HG02763 (cell line): ENCODE data around the gene CALML4.
"Not testable (repeated sequence)": the region's sequence is repeated elsewhere in the genome, so short reads cannot be mapped to it uniquely, and the experiment has no call there.

Source experiments
- ATAC-seq: cut with Tn5 transposase; IDR thresholded peaks from one replicate; pipeline ENCODE4 v1.9.1; 2021; ENCODE audit warnings: mild to moderate bottlenecking, moderate library complexity; ENCODE audit not compliant: unreplicated experiment

Gene CALML4

DNA sequence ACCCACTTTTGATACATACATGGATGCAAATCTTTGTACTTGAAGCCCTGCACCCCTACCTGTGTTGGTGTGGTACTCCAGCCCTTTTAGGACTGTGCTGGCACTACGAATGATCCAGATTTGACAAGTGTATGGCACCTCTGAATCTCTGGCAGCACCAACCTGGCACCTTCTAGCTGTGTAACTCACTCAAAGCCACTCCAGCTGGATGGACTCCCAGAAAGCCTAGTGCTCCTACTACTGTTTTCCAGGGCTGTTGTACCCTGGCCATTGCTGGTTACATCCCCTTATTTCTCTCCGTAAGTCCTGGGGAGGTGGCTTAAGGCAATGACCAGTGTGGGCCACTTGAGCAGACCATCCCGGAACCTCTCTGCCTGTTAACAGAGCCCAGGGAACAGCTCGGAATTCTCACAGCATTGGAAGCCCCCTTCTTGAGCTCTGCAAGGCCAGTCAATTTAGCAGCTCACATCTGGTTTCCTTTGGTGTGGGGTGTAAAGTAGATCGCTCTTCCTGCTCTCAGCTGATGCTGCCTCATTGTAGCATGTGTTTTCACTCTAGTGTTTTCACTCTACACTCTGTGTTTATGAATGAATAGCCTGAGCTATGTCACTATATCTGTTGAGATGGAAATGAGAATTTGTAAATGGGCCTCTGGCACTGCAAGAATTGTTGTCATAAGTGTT lies 12.2 kb downstream of the CALML4 start:
- ATAC-seq, result no peak

DNA sequence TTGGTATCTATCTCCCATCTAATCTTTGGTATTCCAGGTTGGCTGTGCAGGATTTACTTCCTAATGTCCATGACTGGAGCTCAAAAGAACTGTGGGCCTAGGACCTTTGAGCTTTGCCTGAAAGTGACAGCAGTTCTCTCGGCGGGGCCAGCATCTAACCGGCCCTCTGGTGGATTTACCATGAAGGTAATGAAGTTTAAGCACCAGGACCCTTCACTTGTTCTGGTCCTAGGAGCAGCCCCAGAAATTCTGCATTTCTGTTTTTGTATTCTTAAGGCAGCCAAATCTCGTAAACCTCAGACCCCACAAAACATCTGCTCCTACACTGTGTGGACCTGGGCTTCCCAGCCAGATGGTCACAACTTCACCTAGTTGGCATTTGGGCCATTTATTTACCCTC lies 13.0 kb downstream of the CALML4 start:
- no peak for ATAC-seq

DNA sequence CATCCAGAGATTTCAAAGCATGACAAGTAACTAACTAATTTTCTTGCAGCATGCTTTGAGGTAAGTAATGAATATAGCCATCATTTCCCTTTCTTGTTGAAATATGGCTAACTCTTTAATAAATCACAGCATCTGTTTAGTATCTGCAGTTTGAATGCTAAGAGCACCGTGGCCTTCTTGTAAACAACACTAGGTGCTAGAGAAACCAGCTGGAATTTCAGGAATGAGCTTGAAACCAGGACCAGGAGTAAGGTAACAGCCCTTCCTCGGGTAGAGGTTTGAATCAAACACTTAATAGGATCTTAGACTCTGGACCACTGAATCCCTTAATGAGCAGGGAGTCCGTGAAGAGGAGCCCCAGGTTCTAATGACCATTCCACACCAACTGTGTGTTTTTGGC lies 13.6 kb downstream of the CALML4 start:
- ATAC-seq, result no peak

DNA sequence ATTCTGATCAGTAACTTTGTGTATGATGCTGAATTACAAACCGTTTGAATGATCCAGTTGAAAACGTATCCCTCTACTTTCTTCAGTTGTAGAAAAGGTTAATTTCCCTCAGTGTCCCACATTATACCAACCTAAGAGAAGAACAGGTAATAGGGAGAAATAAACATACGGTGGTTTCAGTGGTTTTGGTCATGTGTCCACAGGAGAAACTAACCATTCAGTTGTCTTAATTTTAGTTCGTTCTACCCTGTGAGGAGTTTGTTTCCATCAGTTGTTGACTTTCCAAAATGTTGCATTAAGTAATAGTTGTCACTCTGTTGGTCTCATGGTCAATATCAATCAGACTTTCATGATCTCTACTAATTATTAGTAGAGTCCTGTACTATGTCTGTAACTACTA lies 15.1 kb downstream of the CALML4 start:
- ATAC-seq, result no peak

DNA sequence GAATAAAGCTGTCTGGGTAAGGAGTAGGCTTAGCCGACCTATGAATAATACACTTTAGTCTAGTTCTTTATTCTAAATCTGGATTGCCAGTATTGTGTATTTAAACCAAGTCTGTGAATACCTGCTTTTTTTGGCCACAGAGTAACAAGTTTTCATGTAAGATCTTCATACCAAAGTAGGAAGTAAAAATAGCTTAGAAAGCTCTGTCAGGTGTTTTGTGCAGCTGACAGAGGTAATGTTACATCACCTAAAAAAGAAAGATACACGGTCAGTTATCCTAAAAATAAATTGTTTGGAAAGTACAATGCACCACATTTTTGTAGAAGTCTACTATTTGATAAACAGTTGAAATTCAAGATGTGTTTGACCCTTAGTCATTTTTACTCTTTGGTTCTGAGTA lies 16.5 kb downstream of the CALML4 start:
- ATAC-seq, result no peak

DNA sequence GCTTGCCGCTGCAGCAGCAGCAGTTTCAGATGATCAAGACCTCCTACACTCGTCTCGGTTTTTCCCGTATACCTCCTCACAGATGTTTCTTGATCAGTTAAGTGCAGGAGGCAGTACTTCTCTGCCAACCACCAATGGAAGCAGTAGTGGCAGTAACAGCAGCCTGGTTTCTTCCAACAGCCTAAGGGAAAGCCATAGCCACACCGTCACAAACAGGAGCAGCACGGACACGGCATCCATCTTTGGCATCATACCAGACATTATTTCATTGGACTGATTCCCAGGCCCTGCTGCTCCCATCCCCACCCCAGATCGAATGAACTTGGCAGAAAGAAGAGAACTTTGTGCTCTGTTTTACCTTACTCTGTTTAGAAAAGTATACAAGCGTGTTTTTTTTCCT lies 17.6 kb downstream of the CALML4 start:
- no peak for ATAC-seq

DNA sequence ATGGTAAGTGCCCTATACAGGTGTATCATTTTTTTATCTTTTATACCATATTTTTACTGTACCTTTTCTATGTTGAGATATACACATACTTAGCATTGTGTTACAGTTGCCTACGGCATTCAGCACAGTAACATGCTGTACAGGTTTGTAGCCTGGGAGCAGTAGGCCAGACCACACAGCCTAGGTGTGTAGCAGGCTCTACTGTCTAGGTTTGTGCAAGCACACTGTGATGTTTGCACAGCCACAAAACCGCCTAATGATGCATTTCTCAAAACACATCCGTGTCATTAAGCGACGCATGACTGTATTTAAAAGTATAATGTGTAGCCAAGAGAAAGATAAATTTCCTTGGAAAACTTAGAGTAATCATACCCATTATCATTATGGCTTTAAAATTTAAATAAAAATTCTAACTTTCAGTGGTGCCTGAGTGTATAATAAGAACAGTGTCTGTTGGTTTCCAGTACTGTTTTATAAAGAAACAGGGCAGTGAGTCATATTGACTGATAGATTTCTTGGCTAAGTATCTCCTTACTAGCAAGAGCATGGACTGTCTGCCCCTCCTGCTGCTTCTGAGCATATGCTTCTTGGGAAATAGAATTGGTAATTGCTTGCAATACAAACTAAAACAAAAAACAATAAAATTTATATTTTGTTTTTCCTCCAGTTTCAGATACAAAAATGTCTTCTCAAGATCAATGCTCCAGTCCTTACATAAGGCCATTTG lies 18.3 kb downstream of the CALML4 start:
- no peak for ATAC-seq

DNA sequence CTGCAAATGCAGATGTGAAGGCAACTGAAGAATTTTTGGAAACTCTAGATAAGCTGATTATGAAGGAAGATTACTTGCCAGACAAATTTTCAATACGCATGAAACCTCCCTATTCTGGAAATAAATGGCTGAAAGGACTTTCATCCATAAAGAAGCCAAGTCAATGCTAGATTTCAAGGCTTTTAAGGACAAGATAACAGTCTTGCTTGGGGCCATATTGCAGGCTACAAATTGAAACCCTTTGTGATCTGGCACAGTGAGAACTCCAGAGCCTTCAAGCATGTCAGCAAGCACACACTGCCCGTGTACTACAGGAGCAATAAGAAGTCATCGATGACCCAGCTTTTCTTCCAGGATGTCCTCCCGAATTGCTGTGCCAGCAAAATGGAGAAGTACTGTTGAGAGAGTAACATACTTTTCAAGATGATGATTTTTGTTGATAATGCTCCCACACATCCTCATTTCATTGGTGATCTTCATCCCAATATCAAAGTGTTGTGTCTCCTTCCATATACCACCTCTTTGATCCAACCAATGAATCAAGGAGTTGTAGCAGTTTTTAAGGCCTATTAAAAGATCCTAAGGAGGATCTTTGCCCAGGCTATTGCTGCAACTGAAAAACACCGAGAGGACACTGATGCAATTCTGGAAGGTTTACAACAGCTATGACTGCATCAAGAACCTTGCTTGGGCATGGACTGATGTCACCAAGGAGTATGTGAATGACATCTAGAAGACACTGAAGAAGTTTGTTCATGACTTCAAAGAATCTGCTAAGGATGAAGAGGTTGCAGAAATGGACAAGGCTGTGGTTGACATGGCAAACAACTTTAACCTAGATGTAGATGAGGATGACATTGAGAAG lies 20.3 kb downstream of the CALML4 start:
- no peak for ATAC-seq

DNA sequence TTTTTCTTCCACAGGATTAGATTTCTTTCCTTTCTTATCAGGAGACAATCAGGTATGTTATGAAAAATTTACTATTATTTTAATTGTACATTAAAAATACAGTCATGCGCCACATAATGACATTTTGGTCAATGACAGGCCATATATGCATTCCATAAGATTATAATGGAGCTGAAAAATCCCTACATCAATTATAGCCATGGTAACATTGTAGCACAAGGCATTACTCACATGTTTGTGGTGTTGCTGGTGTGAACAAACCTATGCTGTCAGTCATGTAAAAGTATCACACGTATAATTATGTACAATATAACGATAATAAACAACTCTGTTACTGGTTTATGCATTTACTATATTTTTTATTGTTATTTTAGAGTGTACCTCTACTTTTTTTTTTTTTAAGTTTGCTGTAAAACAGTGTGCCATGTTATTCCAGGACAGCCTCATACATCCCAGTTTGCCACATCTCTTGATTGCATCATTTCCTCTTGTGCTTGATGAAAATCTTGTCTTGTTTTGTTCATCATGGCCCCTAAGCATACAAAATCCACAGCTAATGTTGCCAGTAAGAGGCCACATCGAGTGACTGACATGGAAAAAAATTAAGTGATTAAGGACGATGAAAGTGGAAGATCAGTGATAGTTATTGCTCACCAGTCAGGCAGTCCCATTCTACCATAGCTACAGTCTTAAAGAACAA lies 21.4 kb downstream of the CALML4 start:
- ATAC-seq, result no peak

DNA sequence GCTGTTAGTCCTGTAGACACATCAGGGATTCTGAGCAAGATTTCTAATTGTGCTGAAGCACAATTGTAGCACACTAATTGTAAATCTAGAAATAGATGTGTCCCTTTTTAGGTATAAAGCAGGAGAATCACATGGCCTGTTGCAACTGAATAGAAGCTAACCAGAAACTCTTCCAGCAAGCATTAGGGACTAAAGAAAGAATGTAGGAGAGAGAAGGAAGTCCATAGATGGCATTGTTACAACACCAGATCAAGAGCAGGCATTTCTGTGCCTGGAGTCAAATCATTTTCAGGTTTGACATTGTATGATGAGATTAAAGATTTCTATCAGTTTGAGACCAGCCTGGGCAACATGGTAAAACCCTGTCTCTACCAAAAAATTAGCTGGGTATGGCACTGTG lies 27.4 kb downstream of the CALML4 start:
- ATAC-seq, result no peak

DNA sequence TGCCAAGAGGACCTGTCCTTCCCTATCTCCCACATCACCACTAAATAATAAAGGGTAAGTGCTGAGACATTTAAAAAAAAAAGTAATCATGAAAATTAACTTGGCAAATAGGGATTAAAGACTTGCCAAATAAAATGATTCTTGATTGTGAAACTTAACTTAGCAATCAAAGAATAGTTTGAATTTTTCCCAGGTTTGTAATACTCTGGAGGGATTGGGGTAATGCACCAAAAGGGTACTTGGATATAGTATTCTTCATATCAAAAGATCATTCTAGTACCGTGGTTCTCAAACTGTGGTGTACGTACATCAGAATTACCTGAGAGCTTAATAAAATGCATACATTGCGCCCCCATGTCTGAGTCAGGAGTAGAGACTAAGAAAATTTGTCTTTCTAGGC lies 28.5 kb downstream of the CALML4 start:
- no peak for ATAC-seq

DNA sequence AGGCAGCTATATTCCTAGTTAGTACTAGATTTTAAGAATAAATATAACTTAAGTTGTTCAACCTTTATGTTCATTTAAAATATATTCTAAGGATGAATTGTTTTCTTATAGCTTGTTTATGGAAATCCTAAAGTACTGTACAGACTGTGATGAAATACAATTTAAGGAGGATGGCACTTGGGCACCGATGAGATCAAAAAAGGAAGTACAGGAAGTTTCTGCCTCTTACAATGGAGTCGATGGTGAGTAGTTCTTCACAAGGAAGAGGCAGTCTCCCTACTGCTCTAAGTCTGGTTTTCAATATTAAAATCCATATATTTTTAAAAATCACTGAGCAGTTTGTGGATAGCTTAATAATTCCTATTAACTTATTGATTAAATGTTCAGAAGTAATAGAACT lies 29.6 kb downstream of the CALML4 start:
- ATAC-seq, result no peak

DNA sequence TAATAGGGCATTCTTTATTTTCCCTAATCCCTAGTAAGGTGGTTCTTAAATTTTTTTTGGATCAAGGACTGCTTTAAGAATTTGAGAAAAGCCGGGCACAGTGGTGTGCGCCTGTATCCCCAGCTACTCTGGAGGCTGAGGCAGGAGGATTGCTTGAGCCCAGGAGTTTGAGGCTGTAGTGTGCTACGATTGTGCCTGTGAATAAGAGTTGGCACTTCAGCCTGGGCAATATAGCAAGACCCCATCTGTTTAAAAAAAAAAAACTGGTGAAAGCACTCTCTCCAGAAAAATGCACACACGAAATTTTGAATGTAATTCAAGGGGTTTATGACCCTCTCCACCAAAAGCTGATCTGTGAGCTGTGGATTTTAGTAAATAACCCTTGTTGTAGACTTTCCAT lies 32.0 kb downstream of the CALML4 start:
- no peak for ATAC-seq

DNA sequence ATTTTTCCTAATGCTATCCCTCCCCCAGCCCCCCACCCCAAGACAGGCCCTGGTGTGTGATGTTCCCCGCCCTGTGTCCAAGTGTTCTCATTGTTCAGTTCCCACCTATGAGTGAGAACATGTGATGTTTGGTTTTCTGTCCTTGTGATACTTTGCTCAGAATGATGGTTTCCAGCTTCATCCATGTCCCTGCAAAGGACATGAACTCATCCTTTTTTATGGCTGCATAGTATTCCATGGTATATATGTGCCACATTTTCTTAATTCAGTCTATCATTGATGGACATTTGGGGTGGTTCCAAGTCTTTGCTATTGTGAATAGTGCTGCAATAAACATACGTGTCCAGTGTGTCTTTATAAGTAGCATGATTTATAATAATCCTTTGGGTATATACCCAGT lies 33.1 kb downstream of the CALML4 start:
- ATAC-seq, result not testable (repeated sequence)

DNA sequence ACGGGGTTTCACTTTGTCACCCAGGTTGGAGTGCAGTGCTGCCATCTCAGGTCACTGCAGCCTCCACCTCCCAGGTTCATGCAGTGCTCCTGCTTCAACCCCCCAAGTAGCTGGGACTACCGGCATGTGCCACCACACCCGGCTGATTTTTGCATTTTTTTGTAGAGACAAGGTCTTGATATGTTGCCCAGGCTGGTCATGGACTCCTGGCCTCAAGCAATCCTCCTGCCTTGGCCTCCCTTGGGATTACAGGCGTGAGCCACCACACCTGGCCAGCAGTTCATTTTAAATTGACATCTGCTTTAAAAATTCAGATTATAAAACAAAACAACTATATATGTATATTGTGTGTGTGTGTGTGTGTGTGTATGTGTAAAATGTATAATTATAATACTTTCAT lies 38.3 kb downstream of the CALML4 start:
- no peak for ATAC-seq

DNA sequence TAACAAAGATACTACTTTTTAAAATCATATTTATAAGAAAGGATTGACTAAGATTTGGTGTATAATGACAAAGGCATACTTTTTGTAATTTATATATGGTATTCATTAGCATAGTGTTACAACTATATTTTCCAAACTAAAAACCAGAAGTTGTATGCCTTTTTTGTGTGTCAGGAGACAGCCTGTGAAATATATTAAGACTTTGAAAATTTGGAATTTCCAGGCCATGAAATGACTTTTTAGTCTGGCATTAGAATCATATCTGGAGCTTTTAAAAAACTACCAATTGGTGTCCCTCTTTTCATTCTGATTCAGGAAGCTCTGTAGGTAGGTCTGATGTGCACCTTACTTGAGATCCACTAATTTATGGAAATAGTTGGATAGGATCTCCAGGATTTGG lies 41.9 kb downstream of the CALML4 start:
- ATAC-seq, result no peak

DNA sequence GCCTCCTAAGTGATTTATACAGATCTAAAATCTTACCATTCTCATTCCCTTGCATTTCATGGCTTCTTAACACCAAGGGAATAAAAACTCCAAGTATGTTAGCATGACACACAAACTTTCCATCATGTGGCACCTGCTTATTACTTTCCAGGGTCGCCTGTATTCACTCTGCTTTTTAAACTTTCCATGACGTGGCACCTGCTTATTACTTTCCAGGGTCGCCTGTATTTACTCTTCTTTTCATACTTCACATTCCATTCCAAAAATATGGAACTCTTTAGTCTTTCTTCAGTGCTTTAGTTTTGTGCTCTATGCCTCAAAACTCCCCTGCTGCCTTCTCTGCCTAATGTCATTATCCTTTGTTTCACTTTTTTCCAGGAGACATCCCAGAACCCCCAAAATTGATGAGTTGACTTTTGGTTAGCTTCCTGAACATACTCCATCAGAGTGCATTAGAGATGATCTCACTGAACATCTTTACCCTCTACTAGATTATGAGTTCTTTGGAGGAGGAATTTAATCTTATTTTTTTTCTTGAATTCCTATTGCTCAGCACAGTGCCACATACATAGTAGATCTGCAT lies 47.0 kb downstream of the CALML4 start:
- ATAC-seq, result no peak

DNA sequence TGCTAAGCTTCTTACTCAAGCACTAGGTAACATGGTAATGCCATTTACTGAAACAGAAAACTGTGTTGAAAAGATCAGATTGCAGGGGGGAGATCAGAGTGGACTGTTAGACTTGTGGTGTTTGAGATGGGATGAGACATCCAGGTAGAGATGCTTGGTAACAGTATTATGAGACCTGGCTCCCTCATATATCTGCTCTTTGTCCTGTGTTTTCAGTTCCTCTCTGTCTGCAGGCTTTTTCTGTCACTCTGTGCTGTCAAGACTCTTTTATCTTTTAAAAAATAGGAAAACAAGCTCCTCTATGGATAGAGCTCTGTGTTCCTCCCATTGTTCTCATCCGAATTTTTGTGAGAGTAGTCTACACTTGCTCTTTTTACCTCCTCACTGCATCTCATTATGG lies 48.1 kb downstream of the CALML4 start:
- no peak for ATAC-seq

DNA sequence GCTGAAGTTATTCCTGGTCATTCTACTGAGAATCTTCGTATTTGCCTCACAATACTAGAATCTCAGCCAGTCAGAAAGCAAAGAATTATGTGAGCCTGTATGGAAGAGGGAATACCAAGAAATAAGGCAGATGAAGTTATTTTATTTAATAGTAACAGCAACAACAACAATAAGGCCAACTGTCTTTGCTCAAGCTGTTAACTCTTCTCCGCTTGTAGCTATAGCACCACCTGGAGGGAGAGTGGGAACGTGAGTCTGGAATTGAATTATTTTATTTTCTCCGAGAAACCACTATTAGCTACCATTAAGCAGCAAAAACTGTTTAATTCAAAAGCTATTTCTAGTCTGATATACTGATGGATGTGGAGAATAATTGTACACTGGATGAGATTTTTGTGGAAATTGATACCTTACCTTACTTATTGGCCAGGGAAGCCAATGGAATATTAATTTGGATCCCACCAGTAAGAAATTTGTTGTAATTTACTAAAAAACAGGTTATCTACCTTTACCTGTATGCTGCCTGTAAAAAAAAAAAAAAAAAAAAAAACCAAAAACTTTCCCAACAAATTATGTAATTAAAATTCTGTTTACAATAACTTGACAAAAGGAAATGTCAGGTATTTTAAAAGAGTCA lies 50.1 kb downstream of the CALML4 start:
- ATAC-seq, result no peak

DNA sequence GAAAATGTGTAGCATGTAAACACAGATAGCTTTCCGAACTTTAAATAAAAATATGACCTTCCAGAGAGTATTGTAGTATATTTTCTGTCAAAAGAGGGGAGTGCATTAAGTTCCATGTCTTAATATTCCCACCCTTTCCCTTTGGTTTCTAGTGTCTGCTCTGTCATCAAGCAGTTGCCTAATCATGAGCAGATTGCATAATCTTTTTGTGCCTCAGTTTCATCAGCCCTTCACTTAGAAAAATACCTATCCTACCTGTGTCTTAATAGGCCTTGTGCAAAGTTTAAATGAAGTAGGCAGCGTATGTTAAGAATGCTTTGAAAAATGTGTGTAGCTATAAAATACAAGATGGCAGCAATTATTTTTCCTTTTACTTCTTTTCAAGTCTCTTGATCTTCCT lies 52.8 kb downstream of the CALML4 start:
- no peak for ATAC-seq
